HG03066 (cell line): ENCODE data around the gene TUBB1.

Source experiments
- ATAC-seq: cut with Tn5 transposase; IDR thresholded peaks from one replicate; pipeline ENCODE4 v1.9.1; 2021; ENCODE audit warnings: low read depth; ENCODE audit not compliant: unreplicated experiment

Gene TUBB1

GRCh38 chr20:58988565-58988882, 30.7 kb upstream of the TUBB1 start:
- no peak for ATAC-seq

- no peak for ATAC-seq
These were observed 30.0 kb upstream of the TUBB1 start for GRCh38 chr20:58989196-58989595.

GRCh38 chr20:58990651-58991445, 28.4 kb upstream of the TUBB1 start:
- ATAC-seq = no peak

- no peak for ATAC-seq
These were observed 27.5 kb upstream of the TUBB1 start for GRCh38 chr20:58991715-58992114.

GRCh38 chr20:58992911-58993310, 26.3 kb upstream of the TUBB1 start:
- ATAC-seq = no peak

- no peak for ATAC-seq
These were observed 25.6 kb upstream of the TUBB1 start for GRCh38 chr20:58993332-58994248.

GRCh38 chr20:58994390-58995159, 24.7 kb upstream of the TUBB1 start:
- ATAC-seq = no peak

GRCh38 chr20:58995461-58996225, 23.6 kb upstream of the TUBB1 start:
- ATAC-seq = no peak

- no peak for ATAC-seq
These were observed 23.0 kb upstream of the TUBB1 start for GRCh38 chr20:58996226-58996611.

GRCh38 chr20:58997141-58997770, 22.0 kb upstream of the TUBB1 start:
- no peak for ATAC-seq

- no peak for ATAC-seq
These were observed 20.6 kb upstream of the TUBB1 start for GRCh38 chr20:58998656-58999055.

GRCh38 chr20:59000326-59000725, 18.9 kb upstream of the TUBB1 start:
- ATAC-seq = no peak

GRCh38 chr20:59001068-59001448, 18.2 kb upstream of the TUBB1 start:
- ATAC-seq = no peak

GRCh38 chr20:59001449-59002171, 17.6 kb upstream of the TUBB1 start:
- no peak for ATAC-seq

GRCh38 chr20:59002388-59002787, 16.8 kb upstream of the TUBB1 start:
- no peak for ATAC-seq

GRCh38 chr20:59002874-59003399, 16.3 kb upstream of the TUBB1 start:
- ATAC-seq = no peak

- no peak for ATAC-seq
These were observed 15.3 kb upstream of the TUBB1 start for GRCh38 chr20:59003836-59004492.

GRCh38 chr20:59004493-59004762, 14.8 kb upstream of the TUBB1 start:
- ATAC-seq = no peak
